Kidney glomerular epithelial cell (primary cell): Measurements from ENCODE around the gene LDLRAD3.

Experiments used
- DNase-seq: peaks from one replicate; lab custom pipeline; 2025; lab: John Stamatoyannopoulos, UW

The LDLRAD3 gene

DNA sequence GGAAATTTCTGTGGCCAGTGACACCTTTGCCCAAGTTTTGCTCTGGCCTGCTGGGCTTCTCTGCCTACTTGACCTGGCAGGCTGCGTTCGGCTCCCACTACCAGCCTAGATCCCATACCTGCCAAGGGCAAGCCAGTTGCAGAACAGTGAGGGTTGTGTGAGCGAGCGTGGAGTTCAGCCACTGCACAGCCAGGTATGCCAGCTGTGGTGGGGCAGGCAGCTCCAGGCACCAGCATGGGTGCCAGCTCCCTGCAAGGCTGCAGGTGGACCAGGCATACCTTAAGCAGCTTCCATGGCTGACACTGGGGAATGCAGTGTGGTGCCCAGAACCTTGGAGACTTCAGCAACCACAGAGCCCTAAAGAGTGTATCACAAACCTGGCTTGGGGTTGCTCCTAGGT, 133.5 kb downstream of the LDLRAD3 start:
- no peak for DNase-seq

DNA sequence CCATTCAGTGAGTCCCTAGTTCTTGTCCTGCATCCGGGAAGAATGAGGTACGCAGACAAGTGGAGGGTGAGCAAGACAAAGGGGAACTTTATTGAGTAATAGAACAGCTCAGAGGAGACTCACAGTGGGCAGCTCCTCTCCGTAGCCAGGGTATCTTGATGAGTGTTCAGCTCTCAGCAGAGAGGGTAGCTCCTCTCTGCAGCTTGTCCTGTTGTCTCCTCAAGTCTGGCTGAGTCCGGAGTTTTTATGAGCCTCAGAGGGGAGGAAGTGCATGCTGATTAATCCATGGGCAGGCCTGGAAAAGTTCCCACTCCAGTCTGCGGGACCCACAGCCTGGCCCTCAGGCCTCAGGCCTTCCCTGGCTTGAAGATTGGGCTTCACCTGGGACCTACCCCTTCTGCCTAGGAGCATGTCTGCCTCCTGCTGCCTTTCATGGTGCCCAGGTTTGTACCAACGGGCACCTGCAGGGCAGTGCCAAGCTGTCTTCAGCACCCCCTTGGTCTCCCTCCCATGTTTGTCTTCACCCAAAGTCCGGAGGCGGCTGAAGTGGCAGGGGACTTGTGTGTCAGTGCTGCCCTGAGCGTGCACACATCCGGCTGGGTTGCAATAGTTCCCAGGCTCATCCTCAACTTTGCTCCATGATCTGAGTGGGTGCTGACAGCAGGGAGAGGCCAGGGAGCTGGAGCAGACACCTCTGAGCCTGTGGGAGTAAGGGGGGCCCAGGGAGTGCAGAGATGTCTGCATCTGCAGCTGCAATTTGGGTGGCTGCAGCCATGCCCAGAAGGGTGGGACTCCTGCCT, 134.2 kb downstream of the LDLRAD3 start:
- DNase-seq = no peak

DNA sequence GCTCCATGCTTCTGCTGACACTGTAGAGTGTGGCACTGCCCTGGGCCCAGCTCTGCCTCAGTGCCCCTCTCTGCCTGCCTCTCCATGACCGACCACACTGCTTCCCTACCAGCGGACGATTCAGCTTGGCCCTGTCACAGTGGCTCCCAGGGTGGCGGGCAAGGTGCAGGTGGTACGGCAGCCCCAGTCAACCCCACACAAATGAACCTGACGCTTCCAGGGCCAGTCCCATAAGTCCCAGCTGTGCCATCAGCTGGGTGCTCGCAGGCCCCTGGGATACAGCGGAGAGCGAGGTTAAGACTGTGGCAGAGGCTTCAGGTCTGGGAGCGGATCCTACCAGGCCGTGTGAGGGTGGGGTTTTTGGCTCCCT, 134.8 kb downstream of the LDLRAD3 start:
- DNase-seq = no peak

DNA sequence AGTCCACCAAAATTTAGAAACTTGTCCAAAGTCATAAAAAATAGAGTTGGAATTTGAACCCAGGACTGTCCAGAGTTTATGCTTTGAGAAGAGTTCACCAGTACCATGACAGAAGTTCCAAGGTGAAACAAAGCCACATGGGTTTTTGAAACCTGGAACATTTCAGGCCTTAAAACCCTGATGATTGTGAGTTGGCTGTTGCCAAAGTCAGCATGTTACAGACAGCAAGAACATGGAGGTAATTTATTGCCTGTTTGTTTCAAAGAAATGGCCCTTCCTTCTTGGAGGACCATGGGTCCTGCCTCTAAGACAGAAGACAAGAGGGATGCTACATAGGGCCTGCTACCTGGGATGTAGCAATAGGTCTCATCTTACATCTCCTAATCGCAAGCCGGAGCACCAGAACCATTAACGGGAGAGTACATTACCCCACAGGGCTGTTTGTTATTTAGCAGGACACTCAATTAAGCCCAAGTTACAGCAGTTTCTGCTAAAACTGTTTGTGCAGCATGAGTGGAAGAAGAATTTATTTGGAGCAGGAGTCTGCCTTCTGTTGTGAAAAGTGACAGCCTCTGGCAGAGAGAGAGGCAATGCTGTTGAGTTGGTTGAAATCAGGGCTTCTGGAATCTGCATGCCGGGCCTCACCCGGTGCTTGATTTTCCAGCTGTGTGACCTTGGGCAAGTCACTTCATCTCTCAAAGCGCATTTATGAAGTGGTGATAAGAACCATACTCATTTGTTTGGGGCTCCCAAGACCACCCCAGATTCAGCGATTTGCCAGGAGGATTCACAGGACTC, 136.2 kb downstream of the LDLRAD3 start:
- no peak for DNase-seq

DNA sequence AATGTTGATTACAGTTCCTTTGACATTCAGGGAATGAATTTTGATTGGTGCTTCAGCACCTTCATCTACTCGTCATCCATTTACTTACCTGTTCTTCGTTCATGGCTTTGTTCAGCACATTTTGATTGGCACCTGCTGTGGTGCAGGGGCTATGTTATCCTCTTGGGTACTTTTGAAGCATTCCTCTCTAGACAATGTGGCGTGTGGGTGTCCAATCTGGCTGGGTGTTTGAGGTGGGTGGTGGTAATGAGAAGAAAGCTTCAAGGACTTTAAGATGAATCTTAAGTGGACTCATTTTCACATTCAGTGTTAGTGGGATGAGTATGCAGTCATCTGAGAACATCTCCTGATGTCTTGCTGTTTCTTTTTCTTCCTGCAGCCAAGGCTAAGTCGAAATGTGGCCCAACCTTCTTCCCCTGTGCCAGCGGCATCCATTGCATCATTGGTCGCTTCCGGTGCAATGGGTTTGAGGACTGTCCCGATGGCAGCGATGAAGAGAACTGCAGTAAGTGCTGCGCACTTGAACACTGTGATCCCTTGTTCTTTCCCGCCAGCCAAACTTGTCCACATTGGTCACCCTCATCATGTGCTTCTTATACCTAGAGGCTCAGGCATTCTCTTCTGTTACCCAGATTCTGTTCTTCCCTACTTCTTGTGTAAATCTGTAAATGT, 137.5 kb downstream of the LDLRAD3 start:
- no peak for DNase-seq

DNA sequence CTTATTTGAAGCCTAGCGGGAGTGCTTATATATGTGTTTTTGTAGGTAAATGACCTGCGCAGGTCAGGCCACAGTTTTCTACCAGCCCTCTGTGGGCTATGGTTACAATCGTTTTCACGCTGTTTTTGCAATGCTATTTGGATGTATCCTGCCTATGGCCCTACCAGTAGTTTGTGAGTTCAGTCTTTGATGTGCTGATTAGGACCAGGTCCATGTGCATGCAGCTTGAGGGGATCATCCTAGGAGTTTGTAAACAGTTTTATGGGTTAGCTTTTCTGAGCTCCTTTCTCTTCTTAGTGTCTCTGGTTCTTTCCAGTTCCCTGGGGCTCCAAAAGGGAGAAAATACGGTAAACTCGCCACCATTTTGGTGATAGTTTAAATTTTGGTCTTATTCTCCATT, 142.5 kb downstream of the LDLRAD3 start:
- DNase-seq = no peak

DNA sequence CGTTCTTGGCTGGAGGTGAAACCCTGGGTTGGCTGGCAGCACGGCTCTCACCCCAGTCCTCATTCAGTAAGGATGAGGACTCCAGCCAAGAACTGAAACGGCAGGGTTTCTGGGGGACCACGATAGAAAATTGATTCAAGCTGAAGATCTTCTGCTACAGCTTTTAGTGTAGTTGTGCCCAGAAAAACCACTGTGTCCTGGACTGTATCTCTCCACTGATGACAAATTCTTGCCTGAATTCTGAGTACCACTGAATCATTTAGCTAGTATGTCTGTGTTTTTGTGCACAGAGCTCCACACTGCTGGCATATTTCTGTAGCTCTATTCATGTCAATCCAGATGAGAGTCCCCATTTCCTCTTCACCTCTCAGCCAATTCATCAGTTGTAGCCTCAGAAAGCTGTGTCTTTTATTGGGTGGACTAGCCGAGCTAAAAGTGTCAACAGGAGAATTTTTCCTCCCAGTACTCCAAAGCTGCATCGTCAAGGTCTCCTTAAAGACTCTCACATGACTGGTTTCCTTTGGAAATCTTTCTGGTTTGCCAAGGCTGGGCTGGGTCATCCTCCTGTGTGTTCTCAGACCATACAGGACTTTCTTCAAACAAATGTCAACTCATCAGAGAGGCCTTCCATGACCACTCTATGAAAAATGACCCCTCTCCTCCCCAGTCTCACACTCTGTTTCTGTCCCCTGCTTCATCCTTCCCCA, 144.6 kb downstream of the LDLRAD3 start:
- DNase-seq = no peak

DNA sequence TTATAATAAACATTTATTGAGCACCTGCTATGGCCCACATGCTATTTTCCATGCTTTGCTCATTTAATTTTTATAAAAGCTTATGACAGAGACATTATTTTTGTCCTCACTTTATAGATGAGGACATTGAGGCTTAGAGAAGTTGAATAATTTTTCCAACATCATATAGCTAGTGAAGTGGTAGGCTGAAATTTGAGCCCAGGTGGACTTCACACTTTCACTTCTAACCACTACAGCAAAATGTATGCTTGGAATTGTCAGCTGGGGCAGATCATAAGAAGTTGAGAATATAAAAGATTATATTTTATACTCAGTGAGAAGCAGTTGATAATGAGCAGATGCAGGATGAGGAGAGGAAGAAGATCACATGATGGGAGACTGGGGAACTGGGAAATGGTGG, 146.1 kb downstream of the LDLRAD3 start:
- no peak for DNase-seq

DNA sequence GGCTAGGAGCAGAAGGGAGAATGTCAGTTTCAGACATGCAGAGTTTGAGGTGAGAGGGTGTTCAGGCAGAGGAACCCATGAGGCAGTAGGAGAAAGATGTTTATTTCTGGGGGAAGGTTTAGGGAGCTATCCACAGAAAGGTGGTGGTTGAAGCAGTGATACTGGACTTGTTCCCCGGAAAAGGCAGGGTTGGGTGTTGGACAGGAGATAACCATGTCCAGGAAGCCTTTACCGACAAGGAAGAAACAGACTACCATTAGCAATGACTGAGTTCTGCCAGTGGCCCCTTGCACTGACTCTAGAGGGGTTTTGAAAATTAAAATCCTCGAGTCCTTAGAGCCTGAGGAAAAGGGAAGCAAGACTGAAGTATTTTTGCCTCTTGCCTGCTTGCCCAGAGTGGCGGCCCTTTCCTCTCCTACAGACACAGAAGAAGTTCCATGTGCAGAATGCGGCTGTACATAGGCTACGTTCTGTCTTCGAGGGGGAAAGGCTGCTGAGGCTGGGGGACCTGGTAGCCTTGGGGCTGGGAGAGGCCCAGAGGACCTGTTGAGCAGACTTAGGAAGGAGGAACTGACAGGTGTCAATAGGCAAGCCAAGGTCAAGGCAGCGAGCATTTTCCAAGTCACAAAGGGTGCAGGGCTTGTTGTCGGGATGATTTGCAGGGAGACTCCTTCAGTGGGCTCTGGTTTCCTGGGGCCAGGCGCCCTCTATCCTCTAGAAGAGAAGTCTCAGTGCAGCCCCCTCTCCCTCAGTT, 146.7 kb downstream of the LDLRAD3 start:
- no peak for DNase-seq

DNA sequence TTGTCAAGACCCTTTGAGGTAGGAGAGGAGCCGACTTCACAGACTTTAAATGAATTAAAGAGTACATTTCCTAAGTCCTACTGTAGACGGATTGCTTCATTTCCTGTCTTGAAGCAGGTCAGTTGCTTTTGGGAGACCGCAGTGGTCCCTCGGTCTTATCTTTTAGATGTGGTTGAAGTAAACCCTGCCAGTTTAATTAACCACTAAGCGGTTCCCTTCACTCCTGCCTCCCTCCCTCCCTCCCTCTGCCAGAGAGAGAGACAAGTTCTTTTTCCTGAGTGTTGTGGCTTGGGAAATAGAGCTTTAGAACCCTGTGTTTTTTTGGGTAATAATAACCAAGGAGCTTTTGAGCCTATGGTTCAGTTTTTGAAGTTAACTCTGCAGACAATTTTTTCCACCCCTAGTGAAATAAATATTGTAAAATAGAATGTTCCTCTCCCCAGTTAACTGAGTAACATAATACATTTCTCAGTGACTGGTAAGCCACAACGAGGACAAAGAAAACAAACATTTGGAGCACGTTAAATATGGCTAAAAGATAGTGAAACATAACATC, 147.5 kb downstream of the LDLRAD3 start:
- DNase-seq = no peak

DNA sequence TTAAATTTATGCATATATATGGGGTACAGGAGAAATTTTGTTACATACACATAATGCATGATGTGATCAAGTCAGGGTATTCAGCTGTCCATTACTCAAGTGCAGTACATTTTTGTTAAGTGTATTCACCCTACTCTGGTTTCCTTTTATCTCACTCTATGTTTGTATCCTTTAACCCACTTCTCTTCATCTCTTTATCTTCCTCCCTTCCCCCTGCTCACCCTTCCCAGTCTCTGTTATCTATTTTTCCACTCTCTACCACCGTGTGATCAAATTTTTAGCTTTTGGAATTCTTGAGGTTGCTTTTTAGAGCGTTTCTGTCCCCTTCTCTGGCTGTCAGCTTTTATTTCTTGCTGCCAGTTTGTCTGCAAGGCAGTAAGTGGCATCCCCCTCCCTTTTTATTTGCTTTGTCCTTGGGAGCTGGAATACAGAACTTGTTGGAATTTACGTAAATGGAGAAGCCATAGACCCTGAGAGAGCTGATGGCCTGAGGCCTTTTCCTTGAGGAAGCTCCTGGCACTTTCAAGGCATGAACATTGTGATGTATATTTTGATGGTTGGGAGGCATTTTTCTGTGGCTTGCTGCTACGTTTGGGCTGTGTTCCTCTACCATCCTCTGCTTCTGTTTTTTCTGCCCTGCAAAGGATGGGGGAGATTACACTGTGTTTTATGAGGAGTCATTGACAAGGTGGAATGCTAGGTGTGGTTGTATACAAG, 148.6 kb downstream of the LDLRAD3 start:
- DNase-seq = no peak

DNA sequence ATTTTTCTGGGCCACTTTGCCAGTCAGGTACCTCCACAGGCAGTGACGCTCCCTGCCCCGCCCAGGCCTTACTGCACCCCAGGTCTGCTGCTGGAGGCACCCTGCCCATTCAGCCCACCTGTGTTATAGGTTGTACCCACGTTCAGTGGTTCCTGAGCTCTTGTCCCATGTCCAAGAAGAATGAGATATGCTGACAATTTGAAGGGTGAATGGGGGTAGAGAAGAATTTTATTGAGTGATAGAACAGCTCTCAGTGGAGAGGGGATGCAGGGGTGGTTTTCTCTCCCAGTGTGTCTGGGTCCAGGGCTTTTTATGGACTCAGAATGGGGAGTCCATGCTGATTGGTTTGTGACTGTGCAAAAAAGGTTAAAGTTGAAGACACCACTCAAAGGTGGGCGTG, 149.7 kb downstream of the LDLRAD3 start:
- no peak for DNase-seq

DNA sequence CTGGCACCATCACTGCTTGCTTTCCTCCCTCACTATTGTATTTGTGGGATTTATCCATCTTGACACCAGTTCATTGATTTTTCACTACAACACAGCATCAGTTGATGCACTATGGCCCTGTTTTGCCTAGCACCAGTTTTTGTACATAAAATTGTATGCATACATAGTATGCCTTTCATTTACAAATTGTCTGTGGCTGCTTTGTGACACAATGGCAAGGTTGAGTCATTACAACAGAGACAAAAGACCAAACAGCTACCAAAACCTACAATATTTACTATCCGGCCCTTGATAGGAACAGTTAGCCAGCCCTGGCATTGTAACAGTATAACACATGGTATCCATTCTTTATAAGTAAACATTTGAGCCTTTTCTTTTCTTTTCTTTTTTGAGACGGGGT, 150.3 kb downstream of the LDLRAD3 start:
- no peak for DNase-seq

DNA sequence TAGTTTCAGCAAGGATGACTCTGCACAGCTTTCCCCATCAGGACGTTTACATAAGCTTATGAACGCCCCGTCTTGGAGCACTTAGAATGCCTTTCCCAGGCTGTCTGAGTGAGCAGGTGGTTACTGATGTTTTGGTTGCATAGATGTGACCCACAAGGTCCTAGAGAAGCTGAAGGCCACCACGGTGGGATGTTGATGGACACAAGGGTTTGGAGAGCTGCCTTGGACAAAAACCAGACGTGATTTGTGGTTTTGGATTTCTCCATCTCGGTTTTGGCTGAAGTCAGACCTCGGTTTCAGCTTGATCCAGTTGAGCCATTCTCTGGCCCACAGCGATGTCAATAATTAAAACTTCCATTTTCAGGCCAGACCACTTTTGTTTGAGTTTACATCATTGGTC, 151.9 kb downstream of the LDLRAD3 start:
- DNase-seq = no peak

DNA sequence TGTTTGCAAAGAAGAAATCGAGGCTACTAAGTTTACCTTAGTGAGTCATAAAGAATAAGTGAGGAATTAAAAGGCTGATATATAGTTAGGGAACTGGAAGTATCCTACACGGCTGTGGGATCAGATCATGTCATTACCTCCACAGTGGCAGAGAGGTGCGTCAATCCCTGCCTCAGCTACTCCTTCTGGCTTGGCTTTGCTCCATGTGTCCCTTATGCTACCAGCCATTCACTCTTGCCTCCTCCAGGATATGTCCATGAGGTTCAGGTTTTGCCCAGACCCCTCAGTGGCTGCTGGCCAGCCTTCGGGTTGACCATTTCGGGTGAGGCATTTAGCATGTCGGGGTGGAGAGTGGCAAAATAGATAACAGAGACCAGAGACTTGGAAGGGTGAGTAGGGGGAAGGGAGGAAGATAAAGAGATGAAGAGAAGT, 153.4 kb downstream of the LDLRAD3 start:
- no peak for DNase-seq

DNA sequence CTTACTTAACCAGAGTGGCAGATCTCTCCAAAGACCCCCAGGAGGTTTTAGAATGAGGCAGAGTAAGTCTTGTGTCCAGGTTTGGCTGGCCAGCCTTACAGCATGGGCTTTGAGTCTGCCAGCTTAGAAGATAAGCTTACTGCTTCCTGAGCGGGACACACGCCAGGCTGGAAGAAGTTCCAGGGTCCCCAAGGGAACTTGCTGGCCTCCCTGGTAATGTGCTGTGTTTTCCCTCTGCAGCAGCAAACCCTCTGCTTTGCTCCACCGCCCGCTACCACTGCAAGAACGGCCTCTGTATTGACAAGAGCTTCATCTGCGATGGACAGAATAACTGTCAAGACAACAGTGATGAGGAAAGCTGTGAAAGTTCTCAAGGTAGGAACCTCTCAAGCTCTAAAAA, 154.2 kb downstream of the LDLRAD3 start:
- no peak for DNase-seq

DNA sequence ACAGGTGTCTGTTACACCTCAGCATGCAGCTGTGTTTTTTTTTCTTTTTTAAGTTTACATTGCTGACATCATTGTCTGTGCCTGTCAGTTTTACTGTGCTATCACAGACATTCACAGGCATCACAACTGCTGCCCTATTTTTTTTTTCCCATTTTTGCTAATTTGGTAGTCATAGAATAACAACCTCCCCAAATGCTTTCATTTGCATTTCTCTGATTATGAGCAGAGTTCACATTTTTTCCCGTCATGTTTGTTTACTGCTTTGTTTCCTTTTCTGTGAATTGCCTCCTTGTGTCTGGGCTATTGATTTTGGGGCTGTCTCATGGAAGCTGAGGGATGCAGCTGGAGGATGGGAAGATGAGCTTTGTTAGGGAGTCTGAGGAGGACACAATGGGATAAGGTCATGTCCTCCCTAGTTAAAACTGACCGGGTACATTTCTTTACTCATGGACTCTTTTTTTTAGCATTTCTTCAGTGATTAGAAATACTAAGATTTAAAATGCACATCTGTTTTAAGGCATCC, 155.1 kb downstream of the LDLRAD3 start:
- DNase-seq = no peak

DNA sequence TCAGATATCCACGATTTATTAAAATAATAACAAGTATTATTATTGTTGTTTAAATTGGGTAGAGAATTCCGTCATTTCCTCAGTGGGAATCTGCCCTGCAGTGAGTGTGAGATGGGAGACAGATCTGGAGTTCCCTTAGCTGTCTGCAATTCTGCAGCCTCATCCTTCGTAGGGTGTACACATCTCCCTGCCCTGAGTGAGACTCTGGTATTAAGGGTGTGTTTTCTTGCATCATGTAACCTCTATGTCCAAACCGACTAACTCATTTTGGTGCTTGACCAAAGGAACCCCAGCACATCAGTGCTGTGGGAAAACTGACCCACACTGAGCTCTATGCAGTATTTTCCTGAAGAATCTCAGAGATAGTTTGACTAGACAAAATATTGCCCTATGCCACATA, 157.6 kb downstream of the LDLRAD3 start:
- DNase-seq = no peak

DNA sequence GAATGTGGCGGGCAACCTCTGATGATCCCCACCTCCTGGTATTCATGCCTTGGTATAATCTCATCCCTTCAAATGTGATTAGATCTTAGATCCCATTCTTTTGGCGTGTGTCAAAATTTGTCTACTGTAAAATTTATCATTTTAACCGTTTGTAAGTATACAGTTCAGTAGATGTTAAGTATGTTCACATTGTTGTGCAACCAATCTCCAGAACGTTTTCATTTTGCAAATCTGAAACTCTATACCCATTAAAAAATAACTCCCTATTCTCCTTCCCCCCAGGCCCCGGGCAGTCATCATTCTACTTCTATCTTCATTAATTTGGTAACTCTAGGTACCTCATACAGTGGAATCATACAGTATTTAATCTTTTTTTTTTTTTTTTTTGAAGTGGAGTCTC, 159.0 kb downstream of the LDLRAD3 start:
- no peak for DNase-seq

DNA sequence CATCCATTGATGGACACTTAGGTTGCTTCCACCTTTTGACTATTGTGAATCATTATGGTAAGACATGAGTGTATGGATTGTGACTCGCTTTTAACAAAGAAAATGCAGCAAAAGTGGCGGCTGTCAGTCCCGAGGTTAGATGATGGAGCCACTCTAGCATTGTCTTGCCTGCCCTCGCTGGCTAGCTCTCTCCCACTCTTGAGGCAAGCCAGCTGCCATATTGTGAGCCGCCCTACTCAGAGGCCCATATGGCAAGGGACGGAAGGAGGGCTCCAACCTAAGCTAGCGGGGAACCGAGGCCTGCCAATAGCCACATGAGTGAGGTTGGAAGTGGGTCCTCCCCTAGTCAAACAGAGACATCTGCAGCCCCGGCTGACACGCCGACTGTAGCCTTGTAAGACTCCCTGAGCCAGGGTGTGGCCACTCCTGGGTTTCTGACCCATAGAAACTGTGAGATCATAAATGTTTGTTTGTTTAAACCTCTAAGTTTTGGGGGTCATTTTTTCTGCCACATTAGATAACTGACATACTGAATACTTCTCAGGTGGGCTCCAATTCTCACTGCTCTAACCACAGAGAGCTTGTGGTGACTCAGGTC, 160.2 kb downstream of the LDLRAD3 start:
- no peak for DNase-seq
